HG03064 (cell line): ENCODE data around the gene ZBTB47.

Experiments
- ATAC-seq: cut with Tn5 transposase; IDR thresholded peaks from one replicate; pipeline ENCODE4 v1.9.1; 2021; ENCODE audit warnings: low read depth; ENCODE audit not compliant: unreplicated experiment

ZBTB47 gene

DNA sequence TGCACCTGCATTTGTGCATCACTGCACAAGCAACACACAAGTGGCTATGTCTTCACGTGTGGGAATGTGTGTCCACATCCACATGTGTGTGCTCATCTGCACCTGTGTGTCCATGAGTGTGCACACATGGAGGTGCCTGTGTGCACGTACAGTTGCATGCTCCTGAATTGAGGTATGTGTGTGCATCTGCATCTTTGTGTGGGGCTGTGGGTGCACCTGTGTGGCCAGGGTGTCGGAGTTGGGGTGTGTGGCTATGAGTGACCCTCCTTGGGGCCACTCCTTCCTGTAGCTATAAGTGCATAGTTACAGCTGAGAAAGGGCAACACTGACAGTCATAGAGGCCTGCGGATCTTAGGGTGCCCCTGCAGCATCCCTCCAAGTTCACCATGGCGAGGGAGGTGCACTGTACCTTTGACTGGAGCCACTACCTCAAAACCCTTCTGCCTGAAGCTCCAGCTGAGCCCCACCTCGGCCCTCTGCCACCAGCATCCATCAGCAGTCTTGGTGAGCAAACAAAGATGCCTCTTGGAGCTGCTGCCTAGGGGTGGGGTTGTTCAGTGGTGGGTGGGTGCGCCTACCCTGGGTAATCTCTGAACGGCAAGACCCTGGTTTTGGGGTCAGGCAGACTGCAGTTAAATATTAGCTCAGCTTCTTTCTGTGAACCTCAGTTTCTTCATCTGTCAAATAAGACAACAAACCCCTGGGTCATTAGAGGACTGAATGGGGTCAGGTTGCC is 54.3 kb downstream of the ZBTB47 start:
- ATAC-seq = no peak

DNA sequence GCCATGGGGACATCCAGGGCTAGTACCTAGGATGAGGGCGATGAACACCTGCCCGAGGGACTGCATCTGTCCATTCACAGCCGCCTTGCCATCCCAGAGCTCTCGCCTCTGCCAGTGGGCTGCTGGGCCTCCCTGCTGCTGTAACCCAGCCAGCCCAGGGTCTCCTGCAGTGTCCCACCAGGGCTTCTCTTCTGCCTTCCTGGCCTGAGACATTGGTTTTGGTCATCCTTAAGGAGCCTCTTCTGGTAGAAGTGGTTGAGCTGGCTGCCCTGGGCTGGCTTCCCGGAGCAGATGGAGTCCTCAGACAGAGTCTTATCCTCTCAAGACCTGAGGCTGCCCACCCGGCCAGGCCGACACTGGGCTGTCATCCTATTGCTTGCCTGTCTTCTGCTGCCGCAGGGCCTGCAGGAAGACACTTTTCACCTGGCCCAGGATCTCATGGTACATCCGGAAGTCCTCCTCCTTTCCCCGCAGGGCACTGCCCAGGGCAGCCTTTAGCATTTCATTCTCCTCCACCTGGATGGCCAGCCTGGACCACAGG is 55.2 kb downstream of the ZBTB47 start:
- ATAC-seq = no peak

DNA sequence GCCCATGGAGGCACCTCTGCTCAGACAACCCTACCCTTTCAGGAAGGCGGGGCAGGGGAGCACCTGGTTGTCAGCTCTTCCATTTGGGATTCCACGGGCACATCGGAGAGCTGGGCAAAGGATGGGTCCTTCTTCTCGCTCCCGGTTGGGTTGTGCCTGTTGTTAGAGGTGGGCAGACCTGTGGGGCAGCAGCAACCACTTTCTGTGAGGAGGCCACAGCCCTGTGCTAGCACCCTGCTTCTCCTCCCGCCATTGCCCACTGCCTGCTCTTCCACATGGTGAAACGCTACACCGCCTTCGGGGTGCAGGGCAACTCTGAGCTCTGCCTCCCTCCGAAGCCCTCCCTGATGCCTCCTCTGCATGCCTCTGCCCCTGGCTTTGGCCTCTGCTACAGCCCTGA is 56.1 kb downstream of the ZBTB47 start:
- no peak for ATAC-seq

DNA sequence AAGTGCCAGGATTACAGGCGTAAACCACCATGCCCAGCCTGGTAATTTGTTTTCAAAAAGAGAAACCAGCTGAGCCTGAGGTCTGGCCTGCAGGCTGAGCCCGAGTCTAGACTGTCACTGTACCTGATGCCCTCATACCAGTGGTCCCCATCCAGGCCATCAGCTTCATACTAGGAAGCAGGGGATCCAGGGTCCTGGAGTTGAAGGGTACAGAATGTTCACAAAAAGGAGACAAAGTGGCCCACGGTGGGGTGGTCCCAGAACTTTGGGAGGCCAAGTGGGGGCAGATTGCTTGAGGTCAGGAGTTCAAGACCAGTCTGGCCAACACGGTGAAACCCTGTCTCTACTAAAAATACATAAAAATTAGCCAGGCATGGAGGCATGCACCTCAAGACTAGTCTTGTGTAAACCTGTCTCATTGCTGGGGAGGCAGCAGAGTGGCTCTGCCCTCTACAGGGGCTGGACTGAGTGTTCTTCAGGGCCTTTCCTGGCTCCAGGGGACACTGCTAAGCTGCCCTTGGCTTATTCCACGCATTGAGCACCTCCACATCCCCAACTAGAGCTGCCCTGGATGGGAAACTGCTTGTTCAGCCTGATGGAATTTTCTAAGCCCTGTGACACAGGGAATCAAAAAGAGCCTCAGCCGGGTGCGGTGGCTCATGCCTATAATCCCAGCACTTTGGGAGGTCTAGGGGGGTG is 57.0 kb downstream of the ZBTB47 start:
- ATAC-seq = no peak

DNA sequence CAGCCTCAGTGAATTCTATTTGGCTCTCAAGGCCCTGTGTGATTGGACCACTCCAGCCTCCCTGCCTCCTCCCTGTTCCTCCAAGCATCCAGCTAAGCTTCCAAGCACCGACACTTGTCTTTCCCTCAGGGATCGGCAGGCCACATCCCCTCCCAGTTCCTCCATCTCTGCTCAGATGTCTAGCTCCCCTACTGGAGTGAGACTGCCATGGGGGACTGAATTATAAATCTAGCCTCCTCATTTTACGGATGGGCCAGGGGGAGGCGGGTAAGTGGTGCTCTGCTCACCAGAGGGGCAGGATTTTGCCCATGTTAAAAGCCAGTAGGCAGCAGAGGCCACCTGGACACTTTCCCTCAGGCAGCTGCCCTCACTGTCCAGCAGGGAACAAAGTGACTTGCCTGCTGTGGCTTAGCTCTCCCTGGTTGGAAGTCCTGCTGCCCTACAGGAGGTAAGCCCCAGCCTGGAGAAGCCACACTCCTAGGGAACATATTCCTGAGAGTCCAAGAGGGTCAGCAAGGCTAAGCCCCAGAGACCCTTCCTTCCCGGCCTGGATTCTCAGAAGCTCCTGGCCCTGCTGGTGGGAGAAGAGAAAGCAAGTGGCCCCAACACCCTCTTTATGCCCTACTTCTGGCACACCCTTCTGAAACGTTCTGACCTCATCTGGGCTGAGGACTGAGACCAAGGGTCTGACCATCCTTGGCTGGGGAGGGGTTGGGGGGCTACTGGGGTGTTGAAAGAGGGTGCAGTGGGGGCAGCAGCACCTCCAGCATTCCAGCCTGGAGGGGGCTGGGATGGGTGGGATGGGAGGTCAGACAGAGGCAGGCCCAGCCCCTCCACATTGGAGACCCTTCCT is 58.2 kb downstream of the ZBTB47 start:
- ATAC-seq = no peak

DNA sequence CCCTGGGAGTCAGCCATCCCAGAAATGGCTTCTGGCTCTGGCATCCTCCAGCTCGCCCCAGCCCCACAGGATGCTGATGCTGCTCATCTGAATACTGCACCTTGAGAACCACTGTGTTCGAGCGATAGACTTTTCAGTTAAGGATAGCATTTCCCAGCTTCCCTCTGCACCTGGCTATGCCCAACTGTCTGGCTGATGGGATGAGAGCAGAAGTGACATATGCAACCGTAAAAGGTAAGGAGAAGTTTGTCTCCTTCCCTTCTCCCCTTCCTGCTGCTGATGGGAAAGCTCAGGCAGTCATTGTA is 58.8 kb downstream of the ZBTB47 start:
- ATAC-seq = no peak

DNA sequence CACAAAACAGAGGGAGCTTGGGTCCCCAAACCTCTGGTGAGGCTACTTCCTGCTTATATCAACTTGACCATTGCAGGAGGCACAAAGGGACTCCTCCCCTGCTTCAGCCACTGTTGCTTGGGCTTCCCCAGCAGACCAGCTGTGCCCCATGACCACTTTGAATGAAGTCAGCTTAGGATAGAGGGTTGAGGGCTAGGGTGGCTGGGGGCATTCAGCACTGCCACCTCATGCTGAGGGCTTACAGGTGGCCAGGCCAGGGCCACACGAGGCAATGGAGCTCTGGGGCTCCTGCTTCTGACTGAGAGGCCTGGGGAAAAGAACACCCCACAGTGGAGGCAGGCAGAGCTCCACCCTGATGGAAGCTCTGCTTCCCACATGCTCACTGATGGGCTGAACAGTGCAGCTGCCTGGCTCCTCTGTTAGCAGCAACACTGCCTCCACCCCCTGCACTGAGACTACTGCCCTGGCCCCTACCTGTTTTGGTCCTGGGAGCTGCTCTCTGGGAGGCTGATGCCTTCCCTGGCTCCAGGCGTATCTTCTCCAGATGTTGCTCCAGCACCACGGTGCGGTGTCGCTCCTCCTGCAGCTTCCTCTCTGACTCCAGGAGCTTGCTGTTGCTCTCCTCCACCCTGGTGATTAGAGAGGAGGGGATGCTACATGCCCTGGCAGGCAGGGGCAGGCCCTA is 59.3 kb downstream of the ZBTB47 start:
- no peak for ATAC-seq

DNA sequence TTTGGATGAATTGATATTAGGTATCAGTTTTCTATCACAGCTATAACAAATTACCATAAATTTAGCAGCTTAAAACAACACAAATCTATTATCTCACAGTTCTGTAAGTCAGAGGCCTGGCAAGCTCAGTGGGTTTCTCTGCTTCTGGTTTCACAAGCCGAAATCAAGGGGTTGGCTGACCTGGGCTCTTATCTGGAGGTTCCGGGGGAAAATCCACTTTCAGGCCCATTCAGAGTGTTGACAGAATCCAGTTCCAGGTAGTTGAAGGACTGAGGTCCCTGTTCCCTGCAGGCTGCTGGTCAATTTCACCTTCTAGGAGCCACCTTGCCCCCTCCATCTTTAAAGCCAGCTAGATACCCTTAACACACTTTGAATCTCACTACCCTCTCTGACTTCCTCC is 60.2 kb downstream of the ZBTB47 start:
- ATAC-seq = no peak

DNA sequence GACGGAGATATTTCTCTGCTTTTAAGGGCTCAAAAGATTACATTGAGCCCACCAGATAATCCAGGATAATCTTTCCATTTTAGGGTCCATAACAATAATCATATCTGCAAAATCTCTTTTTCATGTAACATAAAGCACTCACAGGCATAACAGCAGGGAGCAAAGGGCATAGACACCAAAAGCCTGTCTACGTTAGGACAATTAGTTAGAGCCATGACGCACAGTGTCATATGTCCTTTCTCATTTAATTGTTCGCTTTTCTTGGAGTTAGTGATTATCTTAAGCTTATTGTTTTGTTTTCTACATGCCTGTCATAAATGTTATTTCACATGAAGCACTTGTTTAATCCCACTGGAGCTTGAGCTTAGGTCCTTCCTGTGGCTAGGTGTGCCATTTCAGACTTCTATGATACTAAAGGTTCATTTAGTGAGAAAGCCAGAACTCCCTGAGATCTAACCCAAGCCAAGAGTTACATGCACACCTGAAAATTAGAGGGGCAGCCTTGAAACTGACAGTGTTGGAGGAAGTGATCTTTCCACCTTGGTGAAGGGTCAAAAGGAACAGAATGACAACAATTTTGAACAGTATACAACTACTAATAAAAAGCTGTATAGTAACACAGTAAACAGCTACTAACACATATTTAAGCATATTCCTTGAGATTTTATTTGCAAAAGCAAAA is 60.8 kb downstream of the ZBTB47 start:
- ATAC-seq = no peak
